Liver (tissue), 3 donors: ENCODE results near the gene OLFML2A.
"Not testable (repeated sequence)": the region's sequence is repeated elsewhere in the genome, so short reads cannot be mapped to it uniquely, and the experiment has no call there.

ENCODE experiments used
- EGR1 ChIP-seq, 2 donors: IDR thresholded peaks; 2 replicates each; pipeline ENCODE4 v1.6.1; 2016 to 2018; ENCODE audit warnings: antibody characterized with exemption in 2 of 2, low read depth in 2 of 2
- REST ChIP-seq: IDR thresholded peaks from 2 replicates; pipeline ENCODE4 v1.6.1; 2016; ENCODE audit warnings: antibody characterized with exemption, mild to moderate bottlenecking
- TAF1 ChIP-seq: conservative IDR thresholded peaks from 2 replicates; pipeline ENCODE4 v1.6.1; 2016; ENCODE audit warnings: antibody characterized with exemption, mild to moderate bottlenecking
- TF ChIP-seq, protein P1 (sequence below): fragments of 150-350 bp; IDR thresholded peaks from 2 replicates; pipeline ENCODE4 v1.5.1; 2017; ENCODE audit warnings: improper control_type of control experiment, low read depth, low read length; ENCODE audit not compliant: missing input control
- donor health status: healthy.
- donor health status: healthy.

GRCh38 chr9:124838567-124839275, 61.8 kb downstream of the OLFML2A start:
- not testable (repeated sequence) for TF ChIP-seq REST; EGR1 (IDR thresholded peaks at IDR 0.05; ENCODE audit: low read depth in 2 of 2); TAF1
- TF ChIP-seq, protein P1, sequence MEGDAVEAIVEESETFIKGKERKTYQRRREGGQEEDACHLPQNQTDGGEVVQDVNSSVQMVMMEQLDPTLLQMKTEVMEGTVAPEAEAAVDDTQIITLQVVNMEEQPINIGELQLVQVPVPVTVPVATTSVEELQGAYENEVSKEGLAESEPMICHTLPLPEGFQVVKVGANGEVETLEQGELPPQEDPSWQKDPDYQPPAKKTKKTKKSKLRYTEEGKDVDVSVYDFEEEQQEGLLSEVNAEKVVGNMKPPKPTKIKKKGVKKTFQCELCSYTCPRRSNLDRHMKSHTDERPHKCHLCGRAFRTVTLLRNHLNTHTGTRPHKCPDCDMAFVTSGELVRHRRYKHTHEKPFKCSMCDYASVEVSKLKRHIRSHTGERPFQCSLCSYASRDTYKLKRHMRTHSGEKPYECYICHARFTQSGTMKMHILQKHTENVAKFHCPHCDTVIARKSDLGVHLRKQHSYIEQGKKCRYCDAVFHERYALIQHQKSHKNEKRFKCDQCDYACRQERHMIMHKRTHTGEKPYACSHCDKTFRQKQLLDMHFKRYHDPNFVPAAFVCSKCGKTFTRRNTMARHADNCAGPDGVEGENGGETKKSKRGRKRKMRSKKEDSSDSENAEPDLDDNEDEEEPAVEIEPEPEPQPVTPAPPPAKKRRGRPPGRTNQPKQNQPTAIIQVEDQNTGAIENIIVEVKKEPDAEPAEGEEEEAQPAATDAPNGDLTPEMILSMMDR: not testable (repeated sequence)
